ENCODE measurements around the gene TMEM179.

Gene TMEM179

DNA sequence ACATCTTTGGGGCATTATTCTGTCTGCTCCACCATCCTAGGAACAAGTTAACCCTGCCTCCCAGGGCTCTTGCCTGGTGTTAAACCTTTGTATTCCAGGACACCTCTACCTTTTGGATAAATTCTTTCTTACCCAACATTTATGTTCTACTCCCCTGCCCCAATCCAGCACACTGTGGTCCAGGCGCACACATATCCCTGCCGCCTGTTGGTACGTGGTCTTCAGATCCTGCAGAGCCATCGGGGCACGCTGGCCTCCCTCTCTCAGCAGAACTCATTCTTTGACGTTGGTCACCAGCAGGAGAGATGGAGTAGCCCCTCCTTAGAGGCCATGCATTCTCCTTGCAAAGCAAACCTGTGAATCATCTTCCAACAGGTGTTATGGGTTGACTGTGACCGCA is 5.1 kb upstream of the TMEM179 start:
- Histone ChIP-seq H3K4me1 (ENCODE audit: control insufficient read depth, insufficient read depth, low read length) (no peaks in the 10 kb centered on the region), H3K4me3 (ENCODE audit: low read length) (no peak overlapping the region), H3K36me3 (ENCODE audit: control insufficient read depth, insufficient read depth, low read length, severe bottlenecking) (no peaks in the 10 kb centered on the region), H3K9me3 (ENCODE audit: control insufficient read depth, low read length) (peaks cover 4% of the 10 kb centered on the region), H3K27me3 (replicated peaks; ENCODE audit: control insufficient read depth, insufficient read depth, low read length) (peaks cover 26% of the 10 kb centered on the region), H3K9ac (ENCODE audit: low read length) (no peak overlapping the region)
- DNase-seq (ENCODE audit: low read depth): no peak

DNA sequence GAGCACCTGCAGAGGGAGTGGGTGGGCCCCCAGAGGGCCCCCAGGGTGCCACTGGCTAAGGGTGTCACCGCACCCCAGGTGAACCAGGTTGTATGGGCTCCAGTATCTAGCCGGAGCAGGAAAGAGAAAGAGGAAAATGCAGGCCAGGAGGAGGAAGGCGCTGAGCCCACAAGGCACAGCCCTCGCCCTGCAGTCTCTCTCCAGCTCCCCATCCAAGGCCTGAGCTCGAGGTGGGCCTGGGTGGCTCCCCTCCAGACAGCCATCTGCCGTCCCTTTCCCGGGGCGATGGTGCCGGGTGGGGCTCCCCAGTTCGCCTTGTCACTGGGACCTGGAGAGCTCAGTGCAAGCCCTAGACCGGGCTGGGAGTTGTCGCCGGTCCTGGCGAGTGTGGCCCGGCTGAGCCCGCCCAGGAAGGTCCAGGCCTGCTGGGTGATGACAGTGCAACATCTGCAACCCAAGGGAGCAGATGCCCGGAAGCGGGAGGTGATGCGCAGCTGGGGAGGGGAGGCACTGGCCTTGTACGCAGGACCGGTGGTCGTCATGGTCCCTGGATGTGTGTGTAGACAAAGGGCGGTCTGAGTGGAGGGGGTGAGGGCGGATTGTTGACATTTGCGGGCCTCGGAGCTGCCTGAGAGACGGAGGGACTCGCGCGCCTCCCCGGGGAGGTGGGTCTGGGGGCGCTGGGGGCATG is 716 bp downstream of the TMEM179 start:
- no peak for DNase-seq (ENCODE audit: low read depth)
- Histone ChIP-seq H3K36me3 (ENCODE audit: control insufficient read depth, insufficient read depth, low read length, severe bottlenecking) (no peaks in the 10 kb centered on the region), H3K4me3 (ENCODE audit: low read length) (no peak overlapping the region), H3K27me3 (replicated peaks; ENCODE audit: control insufficient read depth, insufficient read depth, low read length) (peaks cover 60% of the 10 kb centered on the region), H3K4me1 (ENCODE audit: control insufficient read depth, insufficient read depth, low read length) (no peaks in the 10 kb centered on the region), H3K9ac (ENCODE audit: low read length) (no peak overlapping the region), H3K9me3 (ENCODE audit: control insufficient read depth, low read length) (no peaks in the 10 kb centered on the region)

DNA sequence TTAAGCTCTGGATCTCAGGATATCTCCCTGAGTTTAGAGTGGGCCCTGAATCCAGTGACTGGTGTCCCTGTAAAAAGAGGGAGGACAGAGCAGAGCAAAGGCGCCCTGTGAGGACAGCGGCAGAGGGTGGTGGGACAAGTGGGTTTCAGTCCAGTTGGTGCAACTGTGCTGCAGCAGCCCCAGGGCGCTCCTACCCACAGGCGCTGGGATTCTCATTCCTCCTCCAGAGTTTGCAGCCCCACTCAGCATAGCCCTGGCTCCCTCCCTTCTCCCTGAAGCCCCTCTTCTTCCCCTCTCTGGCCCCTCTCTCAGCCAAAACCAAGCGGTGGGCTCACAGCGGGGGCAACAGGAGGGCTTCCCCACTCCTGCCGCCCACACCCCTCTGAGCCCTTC is 1.6 kb downstream of the TMEM179 start:
- Histone ChIP-seq H3K36me3 (ENCODE audit: control insufficient read depth, insufficient read depth, low read length, severe bottlenecking) (no peaks in the 10 kb centered on the region), H3K9me3 (ENCODE audit: control insufficient read depth, low read length) (no peaks in the 10 kb centered on the region), H3K4me3 (ENCODE audit: low read length) (no peak overlapping the region), H3K9ac (ENCODE audit: low read length) (no peak overlapping the region), H3K27me3 (replicated peaks; ENCODE audit: control insufficient read depth, insufficient read depth, low read length) (peaks cover 59% of the 10 kb centered on the region), H3K4me1 (ENCODE audit: control insufficient read depth, insufficient read depth, low read length) (no peaks in the 10 kb centered on the region)
- no peak for DNase-seq (ENCODE audit: low read depth)

DNA sequence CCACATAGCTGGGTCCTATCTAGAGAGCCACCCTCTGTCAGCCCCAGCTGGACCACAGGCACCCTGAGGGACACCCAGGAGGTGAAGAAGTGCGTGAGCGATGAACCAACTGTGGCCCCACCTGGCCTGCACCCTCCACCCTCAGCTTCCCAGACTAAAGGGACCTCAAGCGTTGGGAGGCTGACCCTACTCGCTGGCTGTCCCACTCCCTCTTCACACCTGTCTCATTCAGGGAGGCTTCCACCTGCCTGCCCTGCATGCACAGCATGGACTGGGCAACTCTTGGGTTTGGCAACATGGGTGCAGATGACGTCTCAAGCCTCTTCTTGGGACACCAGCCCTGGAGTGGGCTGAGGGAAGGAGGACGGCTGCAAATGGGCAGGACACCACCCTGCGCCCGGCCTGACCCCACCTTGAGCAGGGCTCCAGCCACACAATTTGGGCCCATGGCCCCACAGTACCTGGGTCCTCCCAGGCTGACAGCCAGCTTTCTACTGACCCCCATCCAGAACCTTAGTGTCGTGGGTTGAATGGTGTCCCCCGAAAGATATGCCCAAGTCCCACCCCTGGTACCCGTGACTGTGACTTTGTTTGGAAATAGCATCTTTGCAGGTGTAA is 2.1 kb downstream of the TMEM179 start:
- no peaks in the 10 kb centered on the region for H3K9me3 ChIP-seq (ENCODE audit: control insufficient read depth, low read length)
- H3K4me3 ChIP-seq (ENCODE audit: low read length): no peak overlapping the region
- DNase-seq (ENCODE audit: low read depth): no peak
- H3K36me3 ChIP-seq (ENCODE audit: control insufficient read depth, insufficient read depth, low read length, severe bottlenecking): no peaks in the 10 kb centered on the region
- H3K9ac ChIP-seq (ENCODE audit: low read length): no peak overlapping the region
- H3K27me3 ChIP-seq (replicated peaks; ENCODE audit: control insufficient read depth, insufficient read depth, low read length): peaks cover 64% of the 10 kb centered on the region
- no peaks in the 10 kb centered on the region for H3K4me1 ChIP-seq (ENCODE audit: control insufficient read depth, insufficient read depth, low read length)

DNA sequence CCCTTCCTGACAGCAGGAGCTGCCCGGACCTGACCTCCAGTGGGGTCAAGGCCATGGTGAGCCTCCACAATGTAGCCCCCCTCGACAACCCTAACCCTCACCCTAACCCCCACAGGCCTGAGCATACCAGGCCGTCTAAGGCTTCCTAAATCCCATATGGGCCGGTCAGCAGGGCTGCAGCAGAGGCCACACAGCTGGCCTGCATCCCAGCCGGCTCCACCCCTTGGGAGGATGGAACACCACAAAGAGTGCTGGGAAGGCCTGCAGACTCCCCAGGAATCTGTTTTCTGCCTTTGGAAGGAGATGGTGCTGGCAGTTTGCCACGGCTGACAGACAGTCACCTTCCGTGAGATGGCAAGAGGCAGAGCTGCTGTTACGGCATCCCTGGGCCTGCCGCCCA is 2.8 kb downstream of the TMEM179 start:
- no peak for DNase-seq (ENCODE audit: low read depth)
- Histone ChIP-seq H3K9ac (ENCODE audit: low read length) (no peak overlapping the region), H3K27me3 (replicated peaks; ENCODE audit: control insufficient read depth, insufficient read depth, low read length) (peaks cover 66% of the 10 kb centered on the region), H3K4me1 (ENCODE audit: control insufficient read depth, insufficient read depth, low read length) (no peaks in the 10 kb centered on the region), H3K36me3 (ENCODE audit: control insufficient read depth, insufficient read depth, low read length, severe bottlenecking) (no peaks in the 10 kb centered on the region), H3K4me3 (ENCODE audit: low read length) (no peak overlapping the region), H3K9me3 (ENCODE audit: control insufficient read depth, low read length) (no peaks in the 10 kb centered on the region)

DNA sequence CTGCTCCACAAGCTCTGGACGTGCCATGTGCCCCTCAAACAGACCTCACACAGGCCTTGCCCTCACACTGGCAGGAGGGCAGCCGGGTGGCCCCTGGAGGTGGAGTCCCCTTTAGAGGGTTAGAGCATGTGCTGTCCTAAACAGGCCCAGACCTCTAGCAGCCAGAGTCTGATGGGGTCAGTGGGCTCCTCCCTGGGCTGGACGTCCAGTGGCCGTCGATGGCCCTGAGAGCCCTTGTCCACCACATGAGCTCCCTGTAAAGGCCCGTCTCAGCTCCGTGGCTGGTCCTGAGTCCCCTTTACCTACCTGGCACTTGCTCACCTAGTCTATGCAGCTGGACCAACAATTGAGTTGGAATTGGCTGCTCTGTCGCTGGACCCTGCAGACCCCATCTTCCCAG is 3.8 kb downstream of the TMEM179 start:
- Histone ChIP-seq H3K9me3 (ENCODE audit: control insufficient read depth, low read length) (no peaks in the 10 kb centered on the region), H3K36me3 (ENCODE audit: control insufficient read depth, insufficient read depth, low read length, severe bottlenecking) (no peaks in the 10 kb centered on the region), H3K9ac (ENCODE audit: low read length) (no peak overlapping the region), H3K27me3 (replicated peaks; ENCODE audit: control insufficient read depth, insufficient read depth, low read length) (peaks cover 71% of the 10 kb centered on the region), H3K4me1 (ENCODE audit: control insufficient read depth, insufficient read depth, low read length) (no peaks in the 10 kb centered on the region), H3K4me3 (ENCODE audit: low read length) (no peak overlapping the region)
- DNase-seq (ENCODE audit: low read depth): no peak

DNA sequence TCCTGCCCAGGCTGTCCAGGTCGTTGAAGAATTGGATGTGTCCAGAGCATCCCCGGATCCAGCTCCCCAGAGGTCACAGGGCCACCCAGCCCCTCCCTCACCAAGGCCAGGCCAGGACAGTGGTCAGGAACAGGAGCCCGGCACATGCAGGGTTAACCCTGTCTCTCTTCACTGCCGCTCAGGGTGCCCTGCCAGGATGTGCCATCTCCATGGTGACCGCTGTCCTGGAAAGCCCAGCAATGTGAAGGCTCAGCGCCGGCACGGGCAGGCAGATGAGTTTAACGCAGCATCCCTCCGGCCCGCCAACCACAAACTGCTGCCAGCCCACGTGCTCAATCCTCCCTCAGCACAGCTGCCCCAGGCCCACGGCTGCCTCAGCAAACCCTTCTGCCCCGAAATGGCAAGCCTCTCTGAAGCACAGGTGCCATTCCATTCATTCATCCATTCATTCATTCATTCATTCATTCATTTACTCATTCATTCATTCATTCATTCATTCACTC is 4.4 kb downstream of the TMEM179 start:
- H3K4me3 ChIP-seq (ENCODE audit: low read length): no peak overlapping the region
- H3K27me3 ChIP-seq (replicated peaks; ENCODE audit: control insufficient read depth, insufficient read depth, low read length): peaks cover 69% of the 10 kb centered on the region
- DNase-seq (ENCODE audit: low read depth): no peak
- H3K4me1 ChIP-seq (ENCODE audit: control insufficient read depth, insufficient read depth, low read length): no peaks in the 10 kb centered on the region
- no peaks in the 10 kb centered on the region for H3K36me3 ChIP-seq (ENCODE audit: control insufficient read depth, insufficient read depth, low read length, severe bottlenecking)
- no peaks in the 10 kb centered on the region for H3K9me3 ChIP-seq (ENCODE audit: control insufficient read depth, low read length)
- no peak overlapping the region for H3K9ac ChIP-seq (ENCODE audit: low read length)

- H3K4me1 ChIP-seq (ENCODE audit: control insufficient read depth, insufficient read depth, low read length): no peaks in the 10 kb centered on the region
- no peaks in the 10 kb centered on the region for H3K9me3 ChIP-seq (ENCODE audit: control insufficient read depth, low read length)
- H3K36me3 ChIP-seq (ENCODE audit: control insufficient read depth, insufficient read depth, low read length, severe bottlenecking): no peaks in the 10 kb centered on the region
- H3K4me3 ChIP-seq (ENCODE audit: low read length): no peak overlapping the region
- H3K27me3 ChIP-seq (replicated peaks; ENCODE audit: control insufficient read depth, insufficient read depth, low read length): peaks cover 65% of the 10 kb centered on the region
- no peak overlapping the region for H3K9ac ChIP-seq (ENCODE audit: low read length)
- no peak for DNase-seq (ENCODE audit: low read depth)
These were observed 5.1 kb downstream of the TMEM179 start for GRCh38 chr14:104599446-104599845.

DNA sequence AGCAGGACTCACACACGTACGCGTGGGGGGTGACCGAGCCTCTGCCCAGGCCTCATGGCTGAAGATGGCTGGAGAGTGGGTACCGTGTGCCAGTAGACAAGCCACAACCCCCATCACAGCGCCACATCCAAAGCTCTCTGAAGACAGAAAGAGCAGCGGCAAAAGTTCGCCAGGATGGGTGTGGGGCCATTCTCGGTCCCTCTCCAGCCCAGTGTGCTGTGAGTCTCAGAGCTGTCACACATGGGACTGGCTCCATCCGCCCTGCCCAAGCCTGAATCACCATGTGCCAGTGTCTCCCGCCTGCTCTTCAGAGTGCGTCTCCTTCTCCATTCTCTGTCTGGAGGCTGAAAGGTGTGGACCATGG is 5.7 kb downstream of the TMEM179 start:
- no peak for DNase-seq (ENCODE audit: low read depth)
- Histone ChIP-seq H3K4me3 (ENCODE audit: low read length) (no peak overlapping the region), H3K27me3 (replicated peaks; ENCODE audit: control insufficient read depth, insufficient read depth, low read length) (peaks cover 64% of the 10 kb centered on the region), H3K36me3 (ENCODE audit: control insufficient read depth, insufficient read depth, low read length, severe bottlenecking) (no peaks in the 10 kb centered on the region), H3K9ac (ENCODE audit: low read length) (no peak overlapping the region), H3K9me3 (ENCODE audit: control insufficient read depth, low read length) (no peaks in the 10 kb centered on the region), H3K4me1 (ENCODE audit: control insufficient read depth, insufficient read depth, low read length) (peaks cover 5% of the 10 kb centered on the region)

DNA sequence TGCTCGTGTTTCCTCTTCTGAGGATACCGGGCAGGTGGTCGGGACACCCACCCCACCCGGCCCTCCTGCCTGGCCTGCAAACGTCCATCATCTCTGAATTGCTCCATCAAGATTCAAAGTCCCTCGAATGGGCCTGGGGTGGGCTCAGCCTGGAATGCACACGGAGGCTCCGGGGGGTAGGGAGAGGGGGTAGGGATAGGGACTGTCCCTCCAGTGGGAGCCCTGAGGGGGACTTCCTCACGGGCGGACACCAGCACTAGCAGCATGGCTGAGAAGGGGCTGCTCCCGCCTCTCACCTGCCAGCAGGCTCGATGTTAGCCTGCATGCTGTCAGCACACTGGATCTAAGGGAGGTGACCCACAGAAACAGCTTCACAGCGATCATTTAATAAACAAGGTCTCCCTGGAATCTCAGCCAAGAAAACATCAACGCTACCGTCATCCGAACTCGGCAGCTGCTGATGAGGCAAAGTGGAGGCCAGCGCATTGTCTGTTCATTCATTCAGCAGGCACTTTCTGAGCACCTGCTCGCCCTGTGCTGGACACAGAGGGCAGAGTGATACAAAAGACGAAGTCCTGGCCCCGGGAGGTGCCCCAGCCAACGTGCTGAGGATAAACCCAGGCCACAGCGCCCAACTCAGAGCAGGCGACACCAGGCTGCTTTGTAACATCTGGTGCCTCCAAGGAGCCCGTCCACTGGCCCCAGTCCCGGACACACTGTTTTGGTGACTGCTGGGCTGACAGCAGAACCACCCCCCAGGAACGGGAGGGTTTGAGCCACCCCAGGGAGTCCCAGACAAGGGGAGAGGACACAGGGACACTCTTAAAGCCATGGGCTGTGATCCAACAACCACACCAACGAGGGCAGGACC is 6.3 kb downstream of the TMEM179 start:
- H3K4me1 ChIP-seq (ENCODE audit: control insufficient read depth, insufficient read depth, low read length): peaks cover 10% of the 10 kb centered on the region
- peaks cover 61% of the 10 kb centered on the region for H3K27me3 ChIP-seq (replicated peaks; ENCODE audit: control insufficient read depth, insufficient read depth, low read length)
- no peak overlapping the region for H3K9ac ChIP-seq (ENCODE audit: low read length)
- no peaks in the 10 kb centered on the region for H3K36me3 ChIP-seq (ENCODE audit: control insufficient read depth, insufficient read depth, low read length, severe bottlenecking)
- H3K4me3 ChIP-seq (ENCODE audit: low read length): no peak overlapping the region
- no peaks in the 10 kb centered on the region for H3K9me3 ChIP-seq (ENCODE audit: control insufficient read depth, low read length)
- DNase-seq (ENCODE audit: low read depth): no peak

DNA sequence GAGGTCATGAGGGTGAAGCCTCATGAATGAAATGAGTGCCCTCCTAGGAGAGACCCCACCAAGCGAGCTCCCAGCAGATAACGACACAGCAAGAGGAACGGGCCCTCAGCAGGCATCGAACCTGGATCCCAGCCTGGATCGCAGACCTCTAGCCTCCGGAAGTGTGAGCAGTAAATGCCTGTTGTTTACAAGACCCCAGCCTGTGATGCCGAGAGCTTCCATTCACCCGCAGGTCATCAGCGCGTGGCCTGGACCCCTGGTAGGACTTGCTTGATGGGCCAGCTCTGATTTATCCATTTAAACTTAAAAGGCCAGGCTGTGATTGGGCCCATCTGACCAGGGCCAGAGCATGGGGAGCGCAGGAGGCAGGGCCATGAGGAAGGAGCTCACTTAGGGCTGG is 7.0 kb downstream of the TMEM179 start:
- H3K9me3 ChIP-seq (ENCODE audit: control insufficient read depth, low read length): no peaks in the 10 kb centered on the region
- no peak overlapping the region for H3K9ac ChIP-seq (ENCODE audit: low read length)
- peaks cover 11% of the 10 kb centered on the region for H3K4me1 ChIP-seq (ENCODE audit: control insufficient read depth, insufficient read depth, low read length)
- H3K27me3 ChIP-seq (replicated peaks; ENCODE audit: control insufficient read depth, insufficient read depth, low read length): peaks cover 54% of the 10 kb centered on the region
- H3K36me3 ChIP-seq (ENCODE audit: control insufficient read depth, insufficient read depth, low read length, severe bottlenecking): no peaks in the 10 kb centered on the region
- no peak overlapping the region for H3K4me3 ChIP-seq (ENCODE audit: low read length)
- DNase-seq (ENCODE audit: low read depth): no peak

Data from adipocyte (in vitro differentiated cells).